A549 (cell line): Measurements from ENCODE around the gene TEF. TPM values are rescaled to one million over a fixed set of nuclear protein-coding genes. Genes with fewer than 3 reads are reported as not detected.

ENCODE experiments used
- ATAC-seq, 2 experiments: fragments of 200-7000 bp in 1 of 2; fragments of >200 bp in 1 of 2; cut with Nextera tagmentation in 1 of 2; cut with Tn5 transposase in 1 of 2; 3 replicates each; pipeline versions ENCODE4 v1.8.0 to v1.9.1; 2018 to 2020; ENCODE audit warnings: mild to moderate bottlenecking in 1 of 2, moderate library complexity in 1 of 2
- CTCF ChIA-PET: fragments of 300-600 bp; sonication (Branson Sonifier 250); formaldehyde crosslinking; extraction: SDS; loops from one replicate; lab custom pipeline; 2021; ENCODE audit warnings: antibody characterized with exemption, inconsistent platforms; lab: Yijun Ruan, JAX
- POLR2A ChIA-PET: fragments of 350-600 bp; formaldehyde crosslinking; extraction: SDS; loops from one replicate; lab custom pipeline; 2021; ENCODE audit warnings: antibody characterized with exemption, inconsistent platforms; lab: Yijun Ruan, JAX
- DNase-seq, 2 experiments: peaks; one replicate each; pipeline versions ENCODE4 v3.0.0 to v3.0.0-alpha.2; 2011 to 2016; ENCODE audit warnings: low read depth in 1 of 2, low spot score in 1 of 2
- FAIRE-seq: peaks from 2 replicates; lab custom pipeline; 2011; peaks lifted over from hg19 to GRCh38; lab: Jason Lieb, UNC
- H3K27ac ChIP-seq, 2 experiments: fragments of >200 bp; sonication (Bioruptor Twin); formaldehyde crosslinking; 3 replicates each; pipeline ENCODE4 v1.5.1; 2016 to 2017
- H3K4me1 ChIP-seq: fragments of >200 bp; sonication (Bioruptor Twin); formaldehyde crosslinking; 3 replicates; pipeline ENCODE4 v1.6.1; 2016
- H3K4me2 ChIP-seq: fragments of >200 bp; sonication (Bioruptor Twin); formaldehyde crosslinking; 3 replicates; pipeline ENCODE4 v1.6.1; 2016
- H3K4me3 ChIP-seq: fragments of >200 bp; sonication (Bioruptor Twin); formaldehyde crosslinking; 3 replicates; pipeline ENCODE4 v1.5.1; 2016
- H3K9me3 ChIP-seq: fragments of >200 bp; sonication (Bioruptor Twin); formaldehyde crosslinking; 3 replicates; pipeline ENCODE4 v1.6.1; 2016
- BCL3 ChIP-seq: fragments of >200 bp; sonication (Bioruptor Twin); formaldehyde crosslinking; IDR thresholded peaks from 3 replicates; pipeline ENCODE4 v1.6.1; 2016
- BHLHE40 ChIP-seq: IDR thresholded peaks from 2 replicates; pipeline ENCODE4 v1.6.1; 2012; ENCODE audit warnings: low read depth, low read length, inconsistent platforms
- CEBPB ChIP-seq, 2 experiments: fragments of >200 bp in 1 of 2; sonication (Bioruptor Twin) in 1 of 2; formaldehyde crosslinking in 1 of 2; IDR thresholded peaks; 2 replicates each; pipeline ENCODE4 v1.6.1; 2012 to 2016
- CHD2 ChIP-seq: fragments of 150-350 bp; IDR thresholded peaks from 2 replicates; pipeline ENCODE4 v1.6.1; 2014; ENCODE audit warnings: low read length; ENCODE audit not compliant: partially characterized antibody
- CHD4 ChIP-seq: fragments of 200-600 bp; sonication (generic); IDR thresholded peaks from 2 replicates; pipeline ENCODE4 v1.6.1; 2016; ENCODE audit warnings: antibody characterized with exemption, mild to moderate bottlenecking, borderline replicate concordance
- ESRRA ChIP-seq: fragments of 150-350 bp; IDR thresholded peaks from 2 replicates; pipeline ENCODE4 v1.6.1; 2014; ENCODE audit warnings: mild to moderate bottlenecking, low read length, borderline replicate concordance
- FOSB ChIP-seq: fragments of 250-450 bp; sonication (Bioruptor Pico); IDR thresholded peaks from 2 replicates; pipeline ENCODE4 v1.5.0; 2020; ENCODE audit warnings: mild to moderate bottlenecking, moderate library complexity
- FOSL2 ChIP-seq, 2 experiments: fragments of 450-650 bp in 1 of 2; fragments of >200 bp in 1 of 2; sonication (Bioruptor Twin) in 1 of 2; formaldehyde crosslinking; IDR thresholded peaks; 2 replicates each; pipeline versions ENCODE4 v1.5.0 to v1.6.1; 2016 to 2020; ENCODE audit warnings: mild to moderate bottlenecking in 1 of 2, moderate library complexity in 1 of 2
- HEYL ChIP-seq: fragments of 250-450 bp; sonication (Bioruptor Pico); IDR thresholded peaks from 2 replicates; pipeline ENCODE4 v1.8.0; 2021; ENCODE audit warnings: mild to moderate bottlenecking, moderate library complexity
- HOXA7 ChIP-seq: fragments of 250-450 bp; sonication (Bioruptor Pico); IDR thresholded peaks from 2 replicates; pipeline ENCODE4 v1.5.0; 2020; ENCODE audit warnings: mild to moderate bottlenecking, moderate library complexity
- JUN ChIP-seq, 2 experiments: fragments of >200 bp; sonication (Bioruptor Twin); formaldehyde crosslinking; IDR thresholded peaks; 2 replicates in 1 of 2; 3 replicates in 1 of 2; pipeline ENCODE4 v1.6.1; 2016 to 2017
- JUNB ChIP-seq: fragments of >200 bp; sonication (Bioruptor Twin); formaldehyde crosslinking; IDR thresholded peaks from 2 replicates; pipeline ENCODE4 v1.6.1; 2016
- MAX ChIP-seq: IDR thresholded peaks from 2 replicates; pipeline ENCODE4 v1.6.1; 2012
- MAZ ChIP-seq: fragments of 150-350 bp; IDR thresholded peaks from 2 replicates; pipeline ENCODE4 v1.6.1; 2014; ENCODE audit warnings: antibody characterized with exemption, low read depth, low read length, borderline replicate concordance
- MYC ChIP-seq: IDR thresholded peaks from 2 replicates; pipeline ENCODE4 v1.6.1; 2012; ENCODE audit warnings: mild to moderate bottlenecking, inconsistent platforms, low read length, improper control_type of control experiment, borderline replicate concordance
- NFE2L2 ChIP-seq: fragments of 150-350 bp; conservative IDR thresholded peaks from 2 replicates; pipeline ENCODE4 v1.6.1; 2014; ENCODE audit warnings: low read length
- PBX3 ChIP-seq: IDR thresholded peaks from 2 replicates; pipeline ENCODE4 v1.6.1; 2012
- PHF8 ChIP-seq: fragments of 200-600 bp; sonication (generic); IDR thresholded peaks from 2 replicates; pipeline ENCODE4 v1.6.1; 2016; ENCODE audit warnings: low read depth, mild to moderate bottlenecking, antibody characterized with exemption, moderate library complexity, borderline replicate concordance
- POLR2A ChIP-seq: IDR thresholded peaks from 2 replicates; pipeline ENCODE4 v1.6.1; 2012; ENCODE audit warnings: mild to moderate bottlenecking, low read length
- POLR2AphosphoS2 ChIP-seq: conservative IDR thresholded peaks from 2 replicates; pipeline ENCODE4 v1.6.1; 2012; ENCODE audit warnings: low read length, improper control_type of control experiment, inconsistent platforms
- RARB ChIP-seq: fragments of 250-450 bp; sonication (Bioruptor Pico); IDR thresholded peaks from 2 replicates; pipeline ENCODE4 v1.8.0; 2021; ENCODE audit warnings: mild to moderate bottlenecking, moderate library complexity
- REST ChIP-seq: fragments of 200-600 bp; sonication (generic); IDR thresholded peaks from 2 replicates; pipeline ENCODE4 v1.6.1; 2016; ENCODE audit warnings: antibody characterized with exemption, mild to moderate bottlenecking, moderate library complexity
- RFX5 ChIP-seq: fragments of 450-650 bp; IDR thresholded peaks from 2 replicates; pipeline ENCODE4 v1.7.1; 2014; ENCODE audit warnings: antibody characterized with exemption, mild to moderate bottlenecking, moderate library complexity
- SMC3 ChIP-seq: fragments of >200 bp; sonication (Bioruptor Twin); formaldehyde crosslinking; IDR thresholded peaks from 3 replicates; pipeline ENCODE4 v1.6.1; 2018; ENCODE audit warnings: inconsistent platforms
- TFCP2L1 ChIP-seq: fragments of 250-450 bp; sonication (Bioruptor Pico); IDR thresholded peaks from 2 replicates; pipeline ENCODE4 v1.5.0; 2021; ENCODE audit warnings: mild to moderate bottlenecking
- ZC3H11A ChIP-seq: fragments of 450-650 bp; IDR thresholded peaks from 2 replicates; pipeline ENCODE4 v1.6.1; 2014; ENCODE audit warnings: antibody characterized with exemption, mild to moderate bottlenecking
- ZFP36 ChIP-seq: fragments of 450-650 bp; IDR thresholded peaks from 2 replicates; pipeline ENCODE4 v1.6.1; 2014; ENCODE audit warnings: borderline replicate concordance; ENCODE audit not compliant: partially characterized antibody
- WGBS: methylation state at CpG from one replicate; pipeline ENCODE4 v1.1.6; 2017; ENCODE audit errors: missing lambda C conversion rate; 5-methylcytosine and 5-hydroxymethylcytosine counted together
- polyA plus RNA-seq, 4 experiments: library from polyadenylated mRNA; depleted of rRNA in 3 of 4; stranded (reverse); fragments of >200 nt; fragmentation: RNase III in 1 of 4; extraction: RNeasy Plus Mini Kit Qiagen cat#74134 plus additional on column Dnase treatment in 1 of 4; gene quantifications; 2 replicates in 3 of 4; 3 replicates in 1 of 4; pipeline ENCODE4 v1.2.3, GENCODE V29; 2011 to 2017
- TF ChIP-seq, protein P1 (sequence below): IDR thresholded peaks from 2 replicates; pipeline ENCODE4 v1.6.1; 2012; ENCODE audit warnings: low read depth, borderline replicate concordance

TEF gene
- polyA plus RNA-seq, 2 of the 4 experiments (the other 2 are of a cell fraction), result 1.4 to 2.8 TPM

DNA sequence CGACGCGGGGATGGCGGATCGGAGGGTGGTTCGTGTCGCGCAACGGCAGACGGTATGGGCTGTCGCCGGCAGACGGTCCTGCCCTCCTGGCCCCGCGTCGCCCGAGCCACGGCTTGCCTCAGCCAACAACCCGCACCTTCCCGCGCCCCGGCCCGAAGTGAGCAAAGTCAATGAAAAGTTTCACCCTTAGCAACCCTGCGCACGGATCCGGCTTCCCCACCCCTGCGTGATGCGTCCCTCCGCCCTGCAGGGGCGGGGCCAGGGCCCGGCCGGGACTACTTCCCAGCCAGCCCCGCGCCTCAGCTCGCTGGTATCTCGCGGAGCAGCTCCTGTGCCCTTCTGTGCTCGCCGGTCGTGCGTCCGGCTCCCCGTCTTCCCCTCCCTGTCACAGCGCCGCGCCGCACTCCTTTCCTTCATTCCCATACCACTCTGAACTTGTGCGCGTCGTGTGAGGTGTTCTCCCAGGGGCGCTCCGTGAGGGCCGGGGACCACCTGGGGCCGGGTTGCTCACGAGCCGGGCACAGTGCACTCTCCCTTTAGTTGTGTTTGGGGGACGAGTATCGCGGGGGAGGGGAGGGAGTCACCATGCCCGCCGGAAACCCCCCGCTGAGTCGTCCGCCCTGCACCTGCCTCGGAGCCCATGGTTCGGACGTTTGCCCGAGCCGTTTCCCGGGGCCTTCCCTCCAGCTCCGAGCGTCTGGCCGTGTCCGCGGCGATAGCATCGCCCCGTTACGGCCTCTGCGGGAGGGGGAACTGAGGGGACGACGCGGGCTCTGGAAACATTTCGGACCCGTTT lies 65.1 kb downstream of the TEF start, which contains the start of gene TOB2:
TSS of gene TOB2 (minus strand) at position 163 of the 796 bp plus-strand sequence. CDS start 9,456 bp downstream, outside the sequence.
- 2% methylated on average over 22 of the region's 85 CpGs for WGBS

More for the DNA sequence above, 65.1 kb downstream of the TEF start, which contains the start of gene TOB2:
- DNase-seq (peak; percentile 38 to 96), FAIRE-seq (no peak), ATAC-seq (peak; percentile 52 to 58)
- H3K4me1 ChIP-seq, result peaks cover 15% of the 10 kb centered on the region
- no peaks in the 10 kb centered on the region for H3K9me3 ChIP-seq
- TF ChIP-seq FOSL2 (IDR thresholded peaks at IDR 0.05), result no peak
- peak; percentile 66 for TF ChIP-seq FOSL2 (CRISPR knock-in tag; IDR thresholded peaks at IDR 0.05)
- no peak for TF ChIP-seq CHD4
- TF ChIP-seq PBX3, result peak; percentile 95
- TF ChIP-seq CEBPB (IDR thresholded peaks at IDR 0.05), result peak in 1 of 2 experiments; percentile 16; a peak in 1 of 4 replicates
- 0 out of 2 replicates have a peak, but pooled peaks have one; percentile 55 for TF ChIP-seq POLR2AphosphoS2
- TF ChIP-seq MAX, result peak; percentile 84
- TF ChIP-seq PHF8, result 0 out of 2 replicates have a peak, but pooled peaks have one; percentile 32
- TF ChIP-seq JUNB, result no peak
- TF ChIP-seq ZFP36, result no peak
- TF ChIP-seq CHD2, result peak; percentile 86
- TF ChIP-seq ZC3H11A, result no peak
- peak; percentile 95 for TF ChIP-seq MAZ
- peak; percentile 72; the same call in 1 of the 2 replicates for TF ChIP-seq FOSB (CRISPR knock-in tag)
- peak; percentile 56; the same call in 1 of the 2 replicates for TF ChIP-seq ESRRA
- TF ChIP-seq JUN (IDR thresholded peaks at IDR 0.05), result peak; percentile 92 to 96; a peak in 4 of 5 replicates
- TF ChIP-seq BCL3, result peak; percentile 93; the same call in 2 of the 3 replicates
- TF ChIP-seq TFCP2L1 (CRISPR knock-in tag), result peak; percentile 97
- TF ChIP-seq RFX5, result peak; percentile 68; the same call in 1 of the 2 replicates
- no peak for TF ChIP-seq NFE2L2
- peak; percentile 25; the same call in 1 of the 2 replicates for TF ChIP-seq REST
- peak; percentile 56; the same call in 1 of the 2 replicates for TF ChIP-seq MYC
- TF ChIP-seq BHLHE40, result no peak
- TF ChIP-seq POLR2A, result peak; percentile 99
- no peak for TF ChIP-seq HEYL (CRISPR knock-in tag)
- TF ChIP-seq, protein P1, sequence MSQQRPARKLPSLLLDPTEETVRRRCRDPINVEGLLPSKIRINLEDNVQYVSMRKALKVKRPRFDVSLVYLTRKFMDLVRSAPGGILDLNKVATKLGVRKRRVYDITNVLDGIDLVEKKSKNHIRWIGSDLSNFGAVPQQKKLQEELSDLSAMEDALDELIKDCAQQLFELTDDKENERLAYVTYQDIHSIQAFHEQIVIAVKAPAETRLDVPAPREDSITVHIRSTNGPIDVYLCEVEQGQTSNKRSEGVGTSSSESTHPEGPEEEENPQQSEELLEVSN, result peak; percentile 53
- TF ChIP-seq SMC3, result no peak
- peak; percentile 84; the same call in 1 of the 2 replicates for TF ChIP-seq RARB (CRISPR knock-in tag)
- TF ChIP-seq HOXA7 (CRISPR knock-in tag), result peak; percentile 59
- POLR2A ChIA-PET, result interaction anchor here (0.7 to 2.6 kb wide), 16 partner anchors 10 to 524 kb away, joined by 3 to 41 read pairs (median 4); partner anchors contain the start of genes ACO2, PHF5A and TEF
- H3K4me2 ChIP-seq, result peak within 1 kb of the TSS; percentile 94
- CTCF ChIA-PET, result interaction anchor here (0.9 to 1.1 kb wide), 5 partner anchors 9 to 72 kb away, joined by 3 to 6 read pairs (median 3); no protein-coding TSS in a partner anchor
- H3K4me3 ChIP-seq, result peak within 1 kb of the TSS; percentile 96
- peak within 1 kb of the TSS; percentile 100 for H3K27ac ChIP-seq
